Natural killer cell (primary cell): Measurements from ENCODE around the gene SMARCD1. TPM values are rescaled to one million over a fixed set of nuclear protein-coding genes. Genes with fewer than 3 reads are reported as not detected.

ENCODE experiments used
- ATAC-seq, 3 donors: fragments of 150-1000 bp in 2 of 3; fragments of 200-7000 bp in 1 of 3; cut with Tn5 transposase; 1 replicate in 1 of 3; 2 replicates in 2 of 3; pipeline ENCODE4 v1.10.0; 2021; ENCODE audit warnings: mild to moderate bottlenecking in 2 of 3, moderate library complexity in 2 of 3
- DNase-seq, 2 donors: peaks; one replicate each; pipeline versions ENCODE4 v3.0.0 to v3.0.0-alpha.2; 2013 to 2021; ENCODE audit warnings: mixed read lengths in 1 of 2
- H3K27ac ChIP-seq: one replicate; pipeline ENCODE4 v1.5.1; 2013; ENCODE audit warnings: mild to moderate bottlenecking, low read length
- H3K27me3 ChIP-seq: one replicate; pipeline ENCODE4 v1.6.1; 2013; ENCODE audit warnings: low read length; ENCODE audit not compliant: control insufficient read depth, insufficient read depth
- H3K36me3 ChIP-seq: one replicate; pipeline ENCODE4 v1.6.1; 2013; ENCODE audit warnings: low read length; ENCODE audit not compliant: control insufficient read depth, insufficient read depth
- H3K4me1 ChIP-seq: one replicate; pipeline ENCODE4 v1.6.1; 2013; ENCODE audit warnings: low read length; ENCODE audit not compliant: control insufficient read depth, insufficient read depth
- H3K4me3 ChIP-seq: one replicate; pipeline ENCODE4 v1.5.1; 2013; ENCODE audit warnings: low read length
- H3K9me3 ChIP-seq: one replicate; pipeline ENCODE4 v1.6.1; 2013; ENCODE audit warnings: low read length; ENCODE audit not compliant: control insufficient read depth, insufficient read depth
- H3K27ac Mint-ChIP-seq, 2 donors: one replicate each; pipeline ENCODE4 v1.8.0; 2022; ENCODE audit warnings: mild to moderate bottlenecking in 2 of 2, mixed read lengths in 2 of 2, moderate library complexity in 1 of 2
- H3K27me3 Mint-ChIP-seq, 2 donors: one replicate each; pipeline ENCODE4 v1.8.0; 2022; ENCODE audit warnings: low read depth in 2 of 2, mixed read lengths in 2 of 2
- H3K36me3 Mint-ChIP-seq: one replicate; pipeline ENCODE4 v1.8.0; 2022; ENCODE audit warnings: mixed read lengths
- H3K4me1 Mint-ChIP-seq, 2 donors: one replicate each; pipeline ENCODE4 v1.8.0; 2022; ENCODE audit warnings: mixed read lengths in 2 of 2
- H3K4me3 Mint-ChIP-seq: one replicate; pipeline ENCODE4 v1.8.0; 2022; ENCODE audit warnings: mild to moderate bottlenecking, moderate library complexity, mixed read lengths
- H3K9me3 Mint-ChIP-seq, 2 donors: one replicate each; pipeline ENCODE4 v1.8.0; 2022; ENCODE audit warnings: mixed read lengths in 2 of 2
- CTCF ChIP-seq: fragments of 200-600 bp; IDR thresholded peaks from one replicate; pipeline ENCODE4 v1.8.0; 2022; ENCODE audit warnings: antibody characterized with exemption
- WGBS: methylation state at CpG from one replicate; pipeline ENCODE4 v1.1.7; 2013; ENCODE audit warnings: missing lambda C conversion rate; ENCODE audit not compliant: insufficient coverage; 5-methylcytosine and 5-hydroxymethylcytosine counted together
- intact Hi-C: fragments of 100-400 bp; cut with micrococcal nuclease; formaldehyde crosslinking; loops from one replicate; pipeline ENCODE4 v1.14.2; 2022
- total RNA-seq, 4 donors: library from RNA; stranded (reverse); fragments of 120-200 nt in 1 of 4; gene quantifications; one replicate each; pipeline versions ENCODE4 v1.2.3 to v1.2.4, GENCODE V29; 2013 to 2022

SMARCD1 gene
- total RNA-seq, 3 donors from 2014 or later (not counting 1 experiment from before 2014, with no cell fraction given) = 81.3 to 97.0 (median 88.6) TPM

GRCh38 chr12:50103767-50104321 lies 18.7 kb downstream of the SMARCD1 start, which contains the start of gene GPD1:
TSS of gene GPD1 (plus strand) at chr12:50104008. CDS start at chr12:50104051, 43 bp downstream.
- 76% methylated on average over 13 of the region's 13 CpGs for WGBS
- intact Hi-C loops = no loop called here
- no peaks in the 10 kb centered on the region for H3K9me3 Mint-ChIP-seq
- Histone ChIP-seq H3K36me3 (peaks cover 22% of the 10 kb centered on the region), H3K9me3 (no peaks in the 10 kb centered on the region), H3K27ac (no peak within 1 kb of the TSS), H3K27me3 (no peaks in the 10 kb centered on the region), H3K4me1 (no peaks in the 10 kb centered on the region), H3K4me3 (no peak within 1 kb of the TSS)
- ATAC-seq = no peak
- peak within 1 kb of the TSS in 1 of 2 donors; percentile 52 for H3K27ac Mint-ChIP-seq
- H3K4me3 Mint-ChIP-seq = no peak within 1 kb of the TSS
- H3K36me3 Mint-ChIP-seq = peaks cover 15% of the 10 kb centered on the region
- no peaks in the 10 kb centered on the region for H3K4me1 Mint-ChIP-seq
- DNase-seq = no peak
- TF ChIP-seq CTCF = no peak
- peaks cover 0 to 3% of the 10 kb centered on the region in 2 donors for H3K27me3 Mint-ChIP-seq

DNA sequence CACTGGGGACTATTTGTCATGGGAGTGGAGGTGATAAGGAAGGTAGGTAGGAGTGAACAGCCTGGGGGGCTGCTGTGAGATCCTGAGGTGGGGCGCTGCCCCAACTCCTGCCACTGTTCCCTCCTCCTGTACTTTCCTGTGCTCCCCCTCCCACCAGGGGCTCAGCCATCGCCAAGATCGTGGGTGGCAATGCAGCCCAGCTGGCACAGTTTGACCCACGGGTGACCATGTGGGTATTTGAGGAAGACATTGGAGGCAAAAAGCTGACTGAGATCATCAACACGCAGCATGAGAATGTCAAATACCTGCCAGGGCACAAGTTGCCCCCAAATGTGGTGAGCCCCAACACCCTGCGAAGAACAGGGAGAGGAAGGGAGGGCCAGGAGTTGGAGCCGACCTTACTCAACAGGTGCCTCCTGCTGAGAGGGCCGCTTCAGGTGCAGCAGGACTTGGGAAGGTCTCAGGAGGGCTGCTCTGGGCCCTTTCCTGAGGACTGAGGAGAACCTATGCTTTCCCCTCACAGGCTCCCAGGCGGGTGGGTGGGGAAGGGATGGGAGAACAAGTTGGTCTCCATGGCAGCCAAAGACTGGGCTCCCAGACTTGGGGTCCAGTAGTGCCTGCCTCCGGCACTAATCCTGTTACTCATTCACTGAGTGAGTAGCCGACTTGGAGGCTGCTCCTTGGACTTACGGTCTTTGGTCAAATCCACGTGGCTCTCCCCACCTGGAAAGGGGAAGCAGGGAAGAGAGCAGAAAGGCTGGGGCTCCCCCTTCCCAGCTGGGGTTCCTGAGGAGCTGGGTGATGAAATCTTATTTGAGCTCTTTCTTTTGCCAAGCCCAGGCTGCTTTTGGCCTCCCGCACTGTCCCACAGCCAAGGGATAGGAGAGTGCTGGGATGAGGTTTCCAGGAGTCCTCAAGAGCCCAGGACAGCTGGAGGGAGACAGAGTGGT lies 19.6 kb downstream of the SMARCD1 start:
- WGBS = 87% methylated on average over 13 of the region's 14 CpGs
- Mint-ChIP-seq H3K27me3 (peaks cover 0 to 3% of the 10 kb centered on the region in 2 donors), H3K27ac (no peak overlapping the region), H3K9me3 (no peaks in the 10 kb centered on the region), H3K4me1 (no peaks in the 10 kb centered on the region), H3K36me3 (peaks cover 8% of the 10 kb centered on the region), H3K4me3 (no peak overlapping the region)
- H3K27me3 ChIP-seq = no peaks in the 10 kb centered on the region
- ATAC-seq (no peak), DNase-seq (no peak)
- no peak for TF ChIP-seq CTCF
- H3K4me3 ChIP-seq = no peak overlapping the region
- no peaks in the 10 kb centered on the region for H3K9me3 ChIP-seq
- no peak overlapping the region for H3K27ac ChIP-seq
- intact Hi-C loops = no loop called here
- peaks cover 13% of the 10 kb centered on the region for H3K36me3 ChIP-seq
- H3K4me1 ChIP-seq = no peaks in the 10 kb centered on the region

GRCh38 chr12:50105913-50106450 lies 20.8 kb downstream of the SMARCD1 start:
- intact Hi-C loops = no loop called here
- Mint-ChIP-seq H3K9me3 (no peaks in the 10 kb centered on the region), H3K36me3 (no peaks in the 10 kb centered on the region), H3K4me1 (peaks cover 0 to 5% of the 10 kb centered on the region in 2 donors), H3K27ac (no peak overlapping the region), H3K4me3 (no peak overlapping the region), H3K27me3 (peaks cover 0 to 3% of the 10 kb centered on the region in 2 donors)
- no peak for ATAC-seq
- H3K4me3 ChIP-seq = no peak overlapping the region
- H3K4me1 ChIP-seq = peaks cover 9% of the 10 kb centered on the region
- WGBS = 92% methylated on average over 12 of the region's 12 CpGs
- DNase-seq = no peak
- H3K27ac ChIP-seq = no peak overlapping the region
- no peak for TF ChIP-seq CTCF
- no peaks in the 10 kb centered on the region for H3K9me3 ChIP-seq
- H3K36me3 ChIP-seq = peaks cover 5% of the 10 kb centered on the region
- H3K27me3 ChIP-seq = no peaks in the 10 kb centered on the region
